Superior temporal gyrus (tissue), 1 donor: ENCODE measurements around the gene ARID3B.
"Not testable (repeated sequence)": the region's sequence is repeated elsewhere in the genome, so short reads cannot be mapped to it uniquely, and the experiment has no call there.

ENCODE experiments used
- DNase-seq: peaks from one replicate; pipeline ENCODE4 v3.0.0-alpha.2; 2016; ENCODE audit errors: extremely low spot score

ARID3B gene

DNA sequence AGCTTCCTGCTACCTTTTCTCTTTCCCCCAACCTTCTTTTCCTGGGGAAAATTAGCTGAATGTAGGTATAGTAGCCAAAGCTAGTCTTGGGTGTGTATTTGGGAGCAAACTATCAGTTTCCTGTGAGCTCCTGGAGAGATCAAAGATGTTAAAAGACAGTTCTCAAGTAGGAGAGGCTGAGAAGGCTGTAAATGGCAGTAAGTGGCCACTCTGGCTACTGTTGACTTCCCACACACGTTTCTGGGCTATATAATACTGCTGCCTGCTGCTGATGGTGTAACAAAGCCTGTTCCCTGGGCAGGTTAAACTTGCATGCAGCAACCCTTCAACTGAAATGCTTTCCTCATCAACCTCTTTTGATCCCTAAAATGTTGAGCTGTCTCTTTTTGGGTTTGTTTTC, 27.6 kb downstream of the ARID3B start:
- no peak for DNase-seq

DNA sequence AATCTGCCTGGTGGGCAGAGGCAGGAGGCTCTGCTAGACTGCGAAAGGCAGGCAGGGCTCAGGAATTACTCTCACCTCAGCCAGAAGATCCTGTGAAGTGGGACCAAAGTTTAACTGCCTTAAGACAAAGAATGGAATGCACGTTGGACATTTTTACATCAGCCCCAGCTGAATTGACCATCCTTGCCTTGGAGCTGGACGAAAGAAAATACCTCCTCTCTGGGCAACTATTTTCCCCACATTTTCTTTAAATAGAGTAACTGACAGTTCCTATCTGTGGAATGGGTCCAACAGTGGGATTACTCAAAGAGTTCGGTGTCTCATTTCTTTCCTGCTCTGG, 28.7 kb downstream of the ARID3B start:
- DNase-seq: no peak

DNA sequence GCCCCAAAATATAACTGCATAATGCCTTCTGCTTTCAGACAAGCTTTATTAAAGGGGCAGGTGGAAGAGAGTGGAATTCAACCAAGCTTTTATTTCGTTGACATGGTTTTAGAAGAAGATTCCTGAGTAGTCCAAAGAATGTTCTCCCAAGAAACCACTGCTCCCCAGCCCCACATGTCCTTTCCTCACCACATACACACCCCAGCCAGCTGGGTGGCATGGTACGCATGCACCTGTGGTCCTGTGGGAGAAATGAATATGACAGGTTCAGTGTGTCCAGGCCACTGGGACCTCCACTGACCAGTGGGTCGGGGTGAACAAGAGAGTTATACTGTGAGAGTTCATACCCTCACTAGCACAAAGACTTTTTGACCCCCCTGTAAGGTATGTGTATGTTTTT, 30.2 kb downstream of the ARID3B start:
- no peak for DNase-seq

DNA sequence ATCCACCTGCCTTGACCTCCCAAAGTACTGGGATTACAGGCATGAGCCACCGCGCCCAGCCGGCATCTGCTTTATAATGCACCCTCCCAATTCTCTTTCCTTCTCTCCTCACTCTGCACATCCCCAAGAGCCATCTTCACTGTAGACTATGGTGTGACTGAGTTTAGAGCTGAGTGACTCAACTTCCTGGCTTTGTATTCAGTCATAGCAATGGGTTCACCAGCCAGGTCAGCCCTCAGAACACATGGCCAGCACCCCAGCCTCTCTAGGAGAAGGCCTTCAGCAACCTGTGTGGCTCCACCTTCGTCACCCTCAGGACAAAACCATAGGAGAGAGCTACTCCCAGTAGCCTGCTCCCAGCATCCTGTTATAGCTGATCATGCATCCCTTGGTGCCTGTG, 33.0 kb downstream of the ARID3B start:
- DNase-seq: no peak

DNA sequence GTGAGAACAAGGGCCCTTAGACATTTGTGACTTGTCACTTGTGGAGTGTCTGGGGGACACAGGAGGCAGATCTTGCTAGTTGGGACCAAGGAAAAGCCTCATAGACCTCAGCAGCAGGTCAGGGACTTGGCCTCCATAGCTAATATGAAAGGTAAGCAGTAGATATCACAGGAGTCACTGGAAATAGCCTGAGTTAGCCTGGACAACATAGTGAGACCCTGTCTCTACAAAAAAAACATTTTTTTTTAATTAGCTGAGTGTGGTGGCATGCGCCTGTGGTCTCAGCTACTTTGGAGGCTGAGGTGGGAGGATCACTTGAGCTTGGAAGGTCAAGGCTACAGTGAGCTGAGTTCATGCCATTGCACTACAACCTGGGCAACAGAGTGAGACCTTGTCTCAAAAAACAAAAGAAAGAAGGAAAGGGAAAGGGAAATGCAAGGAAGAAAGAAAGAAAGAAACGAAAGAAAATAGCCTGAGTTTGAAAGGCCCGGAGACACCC, 37.5 kb downstream of the ARID3B start:
- DNase-seq: no peak

DNA sequence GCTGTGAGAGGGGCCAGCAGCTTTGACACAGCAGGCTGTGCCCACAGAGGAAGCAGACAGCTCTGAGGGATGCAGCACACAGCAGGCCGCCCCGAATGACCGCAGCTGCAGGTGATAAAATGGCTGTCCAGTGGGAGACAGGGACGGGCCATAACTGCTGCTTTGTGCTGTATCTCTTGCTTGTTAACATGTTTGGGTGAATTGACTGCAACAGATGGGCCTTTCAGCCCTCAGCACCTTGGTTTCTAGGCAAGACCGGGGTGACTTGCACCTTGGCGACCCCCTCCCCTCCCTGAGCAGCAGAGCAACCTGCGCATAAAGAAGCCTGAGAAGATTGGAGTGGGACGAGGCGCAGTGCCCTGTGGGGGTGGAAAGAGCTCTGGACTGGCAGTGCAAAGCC, 38.0 kb downstream of the ARID3B start:
- no peak for DNase-seq

DNA sequence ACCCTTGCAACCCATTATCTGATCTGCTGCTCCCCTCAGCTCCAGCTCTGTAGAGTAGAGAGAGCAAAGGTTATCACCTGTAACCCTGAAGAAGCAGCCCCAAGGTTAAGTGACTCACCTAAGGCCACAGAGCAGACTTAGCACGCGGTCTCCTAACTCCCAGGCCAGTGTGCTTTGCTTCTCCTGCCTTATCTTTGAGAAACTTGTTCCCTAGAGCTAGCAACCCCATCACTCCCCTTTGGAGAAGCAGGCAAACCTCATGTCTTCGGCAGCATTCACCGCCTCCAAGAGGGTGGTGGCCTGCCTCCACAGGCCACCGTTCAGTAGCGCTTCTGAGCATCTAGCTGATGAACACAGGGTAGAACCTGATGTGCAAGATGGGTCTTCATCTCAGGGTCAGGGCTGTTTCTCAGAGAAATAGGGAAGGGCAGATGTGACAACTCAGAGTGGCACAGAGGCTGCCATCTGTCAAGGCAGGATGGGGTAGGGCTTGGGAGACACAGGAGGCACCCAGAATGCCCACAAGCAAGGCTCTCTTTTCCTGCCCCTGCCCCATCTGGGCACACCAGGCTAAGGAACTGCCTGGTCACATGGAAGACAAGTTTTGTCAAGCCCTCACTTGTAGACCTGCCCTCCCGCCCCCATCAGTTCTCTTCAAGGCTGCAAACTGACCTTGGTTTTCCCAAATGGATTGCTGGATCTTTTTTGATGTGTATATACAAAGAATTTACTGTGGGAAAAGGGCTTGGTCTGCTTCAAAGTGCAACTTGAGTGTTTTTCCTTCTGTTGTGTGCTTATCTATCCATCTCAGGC, 39.7 kb downstream of the ARID3B start:
- no peak for DNase-seq

DNA sequence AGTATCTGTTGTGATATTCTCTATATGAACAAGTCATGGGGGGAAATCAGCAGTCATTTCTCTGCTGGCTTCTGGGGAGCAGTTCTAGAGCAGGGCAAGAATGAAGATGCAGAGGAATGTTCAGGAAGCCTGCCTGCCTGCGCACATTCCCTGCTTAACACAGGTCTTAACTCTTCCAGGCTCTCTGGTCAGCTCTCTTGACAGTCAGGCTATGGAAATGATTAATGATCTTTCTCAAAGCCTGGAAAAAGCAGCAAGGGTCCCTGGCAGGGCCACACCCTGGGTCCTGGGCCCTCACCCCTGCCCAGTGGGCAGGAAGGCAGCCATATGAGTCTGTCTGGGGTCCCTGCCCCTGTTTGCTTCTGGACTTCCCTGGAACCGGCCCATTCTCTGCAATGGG, 43.2 kb downstream of the ARID3B start:
- no peak for DNase-seq

DNA sequence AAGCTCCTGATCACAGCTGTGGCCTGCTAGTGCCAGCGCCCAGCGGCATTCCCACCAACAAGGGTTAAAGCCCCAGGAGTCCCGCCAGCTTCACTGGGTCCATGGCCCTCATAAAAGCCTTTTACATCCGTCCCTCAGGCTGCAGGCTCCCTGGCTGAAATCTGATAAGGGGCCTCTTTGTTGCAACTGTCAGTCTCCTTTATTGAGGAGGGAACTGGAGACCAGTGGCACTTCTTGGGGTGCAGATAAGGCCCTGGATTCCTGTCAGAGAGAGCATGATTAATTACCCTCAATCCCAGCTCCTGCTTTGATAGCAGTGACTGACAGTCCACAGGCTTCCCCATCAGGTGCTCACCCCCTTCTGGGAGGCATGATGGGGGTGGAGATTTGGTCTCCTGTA, 43.8 kb downstream of the ARID3B start:
- DNase-seq: peak; percentile 63

DNA sequence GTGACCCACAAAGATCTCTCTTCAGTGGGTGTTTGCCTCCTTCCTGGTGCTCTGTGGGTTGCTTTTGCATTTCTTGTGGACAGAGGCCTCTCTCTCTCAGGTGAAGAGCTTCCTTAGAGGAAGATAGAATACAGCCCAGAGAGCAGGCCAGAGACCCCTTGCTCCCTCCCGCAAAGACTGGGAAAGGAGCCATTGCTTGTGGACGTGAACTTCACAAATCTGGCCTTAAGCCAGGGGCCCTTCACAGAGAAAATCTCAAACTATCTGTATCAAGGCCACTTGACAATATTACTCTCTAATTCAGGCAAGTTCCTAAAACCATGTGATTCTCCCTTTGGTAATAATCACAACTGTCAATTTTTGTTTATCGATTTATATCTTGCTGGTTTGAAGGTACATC, 44.2 kb downstream of the ARID3B start:
- DNase-seq: no peak

DNA sequence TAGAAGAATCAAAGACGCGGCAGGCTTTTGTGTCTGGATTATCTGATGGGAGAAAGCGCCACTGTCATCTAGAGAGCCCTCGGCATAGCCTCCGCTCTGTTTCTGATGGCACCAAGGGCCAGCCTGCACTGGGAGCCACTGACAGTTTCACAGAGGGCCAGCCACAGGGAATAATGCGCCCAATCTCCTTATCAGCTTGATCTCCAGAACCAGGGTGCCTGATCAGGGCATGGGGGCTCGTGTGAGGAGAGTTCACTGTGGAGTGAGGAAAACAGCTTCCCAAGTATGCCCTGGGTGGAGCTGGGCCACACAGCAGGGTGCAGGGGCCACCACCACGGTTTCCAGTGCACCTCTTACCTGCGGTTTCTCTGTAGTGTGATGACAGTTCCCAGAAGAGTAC, 44.8 kb downstream of the ARID3B start:
- no peak for DNase-seq

DNA sequence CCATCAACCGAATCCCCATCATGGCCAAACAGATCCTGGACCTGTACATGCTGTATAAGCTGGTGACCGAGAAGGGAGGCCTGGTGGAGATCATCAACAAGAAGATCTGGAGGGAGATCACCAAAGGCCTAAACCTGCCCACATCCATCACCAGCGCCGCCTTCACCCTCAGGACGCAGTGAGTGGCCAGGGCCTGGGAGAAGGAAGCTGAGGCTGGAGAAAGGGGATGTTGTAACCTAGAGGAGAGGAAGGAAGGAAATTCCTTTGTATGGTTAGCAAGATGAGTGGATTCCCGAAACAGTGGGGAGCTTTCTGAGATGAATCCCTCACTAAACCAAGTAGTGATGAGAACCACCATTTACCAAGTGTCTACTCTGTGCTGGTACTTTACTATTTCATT, 48.8 kb downstream of the ARID3B start:
- DNase-seq: no peak

DNA sequence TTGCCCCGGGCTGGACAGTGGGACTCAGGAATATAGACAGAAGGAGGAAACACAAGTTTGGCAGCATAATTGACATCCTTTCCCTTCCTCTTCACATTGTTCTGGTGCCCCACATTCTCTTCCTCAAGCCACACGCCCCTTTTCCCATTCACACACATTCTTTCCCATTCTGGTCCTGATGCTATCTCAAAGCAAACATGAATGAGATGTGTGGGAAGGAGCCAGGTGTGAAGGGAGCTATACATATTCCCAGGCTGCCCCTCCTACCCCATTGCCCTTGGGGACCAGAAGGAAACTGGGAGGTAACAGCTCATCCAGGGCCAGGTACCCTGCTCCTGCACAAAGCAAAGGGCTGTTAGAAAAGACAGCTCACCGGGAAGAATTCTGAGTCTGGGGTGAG, 51.2 kb downstream of the ARID3B start:
- no peak for DNase-seq

DNA sequence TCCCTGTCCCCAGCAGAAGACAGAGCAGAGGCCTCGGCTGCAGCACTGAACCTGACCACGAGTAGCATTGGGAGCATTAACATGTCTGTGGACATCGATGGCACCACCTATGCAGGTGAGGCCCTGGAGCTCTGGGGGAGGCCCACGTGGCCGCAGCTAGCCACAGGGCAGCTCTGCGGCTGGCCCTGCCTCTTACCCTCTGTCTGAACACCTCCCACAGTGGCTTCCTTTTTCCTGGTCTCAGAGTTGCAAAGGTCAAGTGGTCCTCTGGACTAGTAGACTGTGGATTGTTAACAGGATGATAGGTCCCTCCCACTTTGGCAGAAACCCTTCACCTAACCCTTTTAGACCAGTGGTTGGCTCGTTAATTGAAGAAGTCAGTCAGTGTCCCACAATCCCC, 52.1 kb downstream of the ARID3B start:
- DNase-seq: no peak

DNA sequence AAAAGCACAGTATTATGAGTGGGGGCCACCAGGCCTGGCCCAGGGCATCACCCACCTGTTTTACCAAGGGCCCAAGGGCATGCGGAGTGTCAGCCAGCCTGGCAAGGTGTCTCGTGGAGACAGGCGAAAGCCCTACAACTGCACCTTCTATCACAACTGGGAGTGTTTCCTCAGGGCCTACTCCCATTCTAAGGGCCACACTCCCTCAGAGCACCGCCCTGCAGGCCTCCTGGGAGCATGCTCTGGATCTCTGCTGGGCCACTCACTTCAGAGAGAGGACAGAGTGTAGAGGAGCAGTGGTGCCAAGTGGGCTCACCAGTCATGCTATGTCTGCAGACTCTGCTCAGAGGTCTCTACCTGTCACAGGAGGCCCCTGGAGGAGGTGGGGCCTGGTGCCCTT, 53.4 kb downstream of the ARID3B start:
- DNase-seq: no peak

DNA sequence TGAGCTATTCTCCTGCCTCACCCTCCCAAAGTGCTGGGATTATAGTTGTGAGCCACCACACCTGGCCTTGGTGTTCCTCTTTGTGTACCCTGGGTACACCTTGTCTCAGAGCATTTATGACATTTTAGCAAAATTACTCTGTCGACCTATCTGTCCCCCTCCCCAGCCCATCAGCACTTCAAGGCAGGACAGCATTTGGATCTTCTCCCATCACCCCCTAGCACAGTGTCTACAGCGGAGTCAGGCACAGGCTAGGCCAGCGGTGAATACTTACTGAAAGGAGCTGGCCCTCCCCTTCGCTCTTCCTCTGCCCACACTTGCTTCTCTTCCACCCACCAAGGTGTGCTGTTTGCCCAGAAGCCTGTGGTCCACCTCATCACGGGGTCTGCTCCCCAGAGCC, 54.3 kb downstream of the ARID3B start:
- DNase-seq: no peak

DNA sequence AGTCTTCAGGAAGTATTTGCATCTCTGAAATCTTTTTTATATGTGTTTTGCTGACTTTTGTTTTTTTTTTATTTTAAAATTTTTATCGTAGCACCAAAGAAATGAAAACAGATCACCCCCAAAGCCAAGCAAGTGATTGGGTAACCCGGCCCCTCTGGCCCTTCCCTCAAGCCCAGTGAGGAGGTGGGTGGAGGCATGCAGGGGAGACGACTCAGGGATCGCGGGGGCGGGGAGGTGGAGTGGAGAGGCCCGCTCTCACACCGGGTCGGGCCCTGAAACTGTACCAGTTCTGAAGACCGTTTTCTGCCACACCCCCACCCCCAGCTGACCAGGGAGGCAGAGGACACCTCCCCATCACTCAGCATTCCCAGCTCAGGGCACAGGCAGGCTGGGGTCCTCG, 55.7 kb downstream of the ARID3B start:
- not testable (repeated sequence) for DNase-seq

DNA sequence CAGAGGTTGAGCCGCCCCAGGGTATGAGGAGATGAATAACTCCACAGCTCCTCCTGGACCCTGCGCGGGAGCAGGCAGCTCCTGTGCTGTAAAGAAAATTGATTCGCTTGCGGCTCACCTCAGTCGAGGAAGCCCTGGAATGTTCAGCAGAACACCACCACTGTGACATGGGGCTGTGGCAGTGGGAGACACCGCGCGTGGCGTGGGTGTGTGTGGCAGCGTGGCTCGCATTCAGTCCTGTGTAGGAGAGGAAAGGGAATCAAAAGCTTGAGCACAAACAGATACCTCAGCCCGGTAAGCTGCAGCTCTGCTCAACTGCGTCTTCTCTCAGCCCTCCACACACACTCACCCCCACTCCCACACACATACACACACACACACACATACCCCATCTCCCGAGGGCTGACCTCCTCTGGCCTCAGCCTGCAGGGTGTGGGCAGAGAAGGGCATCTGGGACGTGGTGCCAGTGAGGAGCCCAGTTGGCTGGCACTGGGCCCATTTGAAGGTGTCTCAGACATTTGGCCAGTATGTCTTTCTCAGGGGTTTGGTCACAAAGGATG, 56.2 kb downstream of the ARID3B start:
- DNase-seq: not testable (repeated sequence)

DNA sequence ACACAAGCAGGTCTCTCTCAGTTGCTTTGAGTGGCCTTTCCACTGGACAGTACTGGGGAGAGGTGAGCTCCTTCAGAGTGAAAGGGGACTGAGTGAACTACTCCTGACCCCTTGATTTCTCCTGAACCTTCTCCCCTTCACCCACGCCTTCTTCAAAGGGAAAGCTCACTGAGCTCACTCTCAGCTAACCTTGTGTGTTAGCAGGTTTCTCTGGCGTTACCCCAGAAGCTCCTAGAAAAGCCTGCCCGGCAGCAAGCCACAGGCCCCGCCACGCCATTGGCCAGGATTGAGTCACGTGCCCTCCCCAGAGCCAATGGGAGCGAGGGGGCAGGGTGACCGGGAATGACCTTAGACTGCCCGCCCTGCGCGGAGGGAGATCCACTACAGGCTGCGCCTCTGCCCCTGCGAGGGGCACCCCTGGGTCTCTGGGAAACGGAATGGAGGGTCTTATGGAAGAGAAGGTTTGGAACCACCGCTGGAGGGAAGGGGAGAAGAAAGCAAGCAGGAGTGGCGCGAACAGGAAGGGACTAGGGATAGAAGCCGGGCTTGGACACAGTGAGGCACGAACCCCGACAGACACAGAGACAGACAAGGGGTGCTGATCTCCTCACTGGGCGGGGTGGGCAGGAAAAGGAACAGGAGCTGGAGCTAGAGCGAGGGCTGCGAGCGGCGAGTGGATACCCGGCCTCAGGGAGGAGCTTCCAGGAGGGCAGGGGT, 57.3 kb downstream of the ARID3B start:
- DNase-seq: peak; percentile 96

DNA sequence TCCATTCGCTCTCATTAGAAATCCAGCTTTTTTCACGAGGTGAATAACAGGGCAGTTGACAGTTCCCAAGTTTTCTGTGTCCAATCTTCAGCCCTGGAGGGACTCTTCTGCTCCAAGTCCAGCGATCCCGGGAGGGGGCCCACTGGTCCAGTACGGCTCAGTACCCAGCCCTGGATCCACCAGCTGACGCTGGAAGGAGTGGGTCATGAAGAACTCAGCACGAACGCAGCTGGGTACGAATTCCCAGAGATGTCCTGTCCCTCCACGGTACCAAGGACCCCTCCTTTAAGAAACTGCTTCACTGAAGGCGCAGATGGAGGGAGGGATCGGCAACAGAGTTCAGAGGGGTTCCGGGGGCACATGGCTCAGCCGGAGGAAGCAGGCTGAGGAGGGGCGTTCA, 58.1 kb downstream of the ARID3B start:
- no peak for DNase-seq

DNA sequence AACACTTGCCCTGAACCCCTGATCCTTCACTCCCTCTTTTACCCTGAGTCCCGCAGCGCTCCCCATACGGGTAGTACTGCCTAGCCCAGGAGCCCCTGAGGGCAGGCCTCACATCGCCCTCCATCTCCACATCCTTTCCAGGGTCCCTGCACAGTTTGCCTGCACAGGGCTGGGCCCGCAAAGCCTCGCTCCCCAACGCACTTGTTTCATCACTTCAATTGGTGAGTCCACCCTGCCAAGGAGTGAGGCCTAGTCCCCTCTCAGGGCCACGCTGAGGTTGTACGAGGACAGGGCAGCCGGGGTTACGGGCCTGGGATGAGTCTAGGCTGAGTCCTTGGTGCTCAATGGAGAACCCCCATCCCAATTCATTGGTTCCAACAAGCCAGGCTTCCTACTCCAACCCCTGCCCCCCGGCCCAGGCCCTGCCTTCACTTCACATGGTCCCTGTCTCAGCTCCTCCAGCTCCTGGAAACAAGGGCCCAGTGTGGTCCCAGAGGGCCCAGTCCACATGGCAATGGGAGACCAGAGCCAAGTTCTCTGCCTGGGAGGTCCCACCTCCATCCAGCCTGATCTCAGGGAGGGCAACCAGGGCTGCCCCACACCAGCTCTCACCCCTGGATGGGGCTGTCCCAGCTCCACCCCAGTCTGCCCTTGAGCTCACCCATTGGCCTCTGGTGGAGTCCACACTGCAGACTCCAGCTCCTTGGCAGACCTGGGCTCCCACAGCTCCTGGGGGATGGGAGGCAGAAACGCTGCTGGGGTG, 62.2 kb downstream of the ARID3B start:
- DNase-seq: no peak
